Measurements from ENCODE around the gene PNP.

The PNP gene

GRCh38 chr14:20516921-20517320 lies 47.7 kb downstream of the PNP start:
- Histone ChIP-seq H3K4me3 (ENCODE audit: low read length) (no peak overlapping the region), H2AFZ (ENCODE audit: low read depth, low read length) (no peak overlapping the region), H4K20me1 (ENCODE audit: insufficient read depth, low read length) (no peaks in the 10 kb centered on the region), H3K4me2 (ENCODE audit: low read length) (no peak overlapping the region), H3K79me2 (ENCODE audit: low read length) (no peaks in the 10 kb centered on the region), H3K27ac (ENCODE audit: low read length) (no peak overlapping the region), H3K27me3 (ENCODE audit: low read depth, low read length) (peaks cover 12% of the 10 kb centered on the region), H3K9ac (ENCODE audit: low read length) (no peak overlapping the region), H3K36me3 (replicated peaks; ENCODE audit: low read depth, low read length) (no peaks in the 10 kb centered on the region), H3K4me1 (ENCODE audit: low read length) (peaks cover 7% of the 10 kb centered on the region; the same call in 1 of the 2 replicates), H3K9me3 (ENCODE audit: insufficient read depth, low read length) (no peaks in the 10 kb centered on the region)
- no peak for TF ChIP-seq EZH2phosphoT487 (IDR thresholded peaks at IDR 0.05; ENCODE audit: low read depth)
- TF ChIP-seq, protein P1, sequence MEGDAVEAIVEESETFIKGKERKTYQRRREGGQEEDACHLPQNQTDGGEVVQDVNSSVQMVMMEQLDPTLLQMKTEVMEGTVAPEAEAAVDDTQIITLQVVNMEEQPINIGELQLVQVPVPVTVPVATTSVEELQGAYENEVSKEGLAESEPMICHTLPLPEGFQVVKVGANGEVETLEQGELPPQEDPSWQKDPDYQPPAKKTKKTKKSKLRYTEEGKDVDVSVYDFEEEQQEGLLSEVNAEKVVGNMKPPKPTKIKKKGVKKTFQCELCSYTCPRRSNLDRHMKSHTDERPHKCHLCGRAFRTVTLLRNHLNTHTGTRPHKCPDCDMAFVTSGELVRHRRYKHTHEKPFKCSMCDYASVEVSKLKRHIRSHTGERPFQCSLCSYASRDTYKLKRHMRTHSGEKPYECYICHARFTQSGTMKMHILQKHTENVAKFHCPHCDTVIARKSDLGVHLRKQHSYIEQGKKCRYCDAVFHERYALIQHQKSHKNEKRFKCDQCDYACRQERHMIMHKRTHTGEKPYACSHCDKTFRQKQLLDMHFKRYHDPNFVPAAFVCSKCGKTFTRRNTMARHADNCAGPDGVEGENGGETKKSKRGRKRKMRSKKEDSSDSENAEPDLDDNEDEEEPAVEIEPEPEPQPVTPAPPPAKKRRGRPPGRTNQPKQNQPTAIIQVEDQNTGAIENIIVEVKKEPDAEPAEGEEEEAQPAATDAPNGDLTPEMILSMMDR (IDR thresholded peaks at IDR 0.05; ENCODE audit: low read depth, low read length), result no peak

DNA sequence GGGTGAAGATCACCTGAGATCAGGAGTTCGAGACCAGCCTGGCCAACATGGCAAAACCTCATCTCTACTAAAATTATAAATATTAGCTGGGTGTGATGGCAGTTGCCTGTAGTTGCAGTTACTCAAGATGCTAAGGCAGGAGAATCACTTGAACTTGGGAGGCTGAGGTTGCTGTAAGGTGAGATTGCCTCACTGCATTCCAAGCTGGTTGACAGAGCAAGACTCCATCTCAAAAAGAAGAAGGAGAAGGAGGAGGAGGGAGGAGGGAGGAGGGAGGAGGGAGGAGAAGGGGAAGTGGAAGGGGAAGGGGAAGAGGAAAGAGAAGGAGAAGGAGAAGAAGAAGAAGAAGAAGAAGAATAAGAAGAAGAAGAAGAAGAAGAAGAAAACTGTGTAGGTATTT lies 53.1 kb downstream of the PNP start:
- Histone ChIP-seq H4K20me1 (ENCODE audit: insufficient read depth, low read length) (no peaks in the 10 kb centered on the region), H3K9ac (ENCODE audit: low read length) (no peak overlapping the region), H3K9me3 (ENCODE audit: insufficient read depth, low read length) (no peaks in the 10 kb centered on the region), H3K36me3 (replicated peaks; ENCODE audit: low read depth, low read length) (no peaks in the 10 kb centered on the region), H2AFZ (ENCODE audit: low read depth, low read length) (no peak overlapping the region), H3K4me3 (ENCODE audit: low read length) (no peak overlapping the region), H3K27ac (ENCODE audit: low read length) (no peak overlapping the region), H3K4me1 (ENCODE audit: low read length) (no peaks in the 10 kb centered on the region), H3K4me2 (ENCODE audit: low read length) (no peak overlapping the region), H3K79me2 (ENCODE audit: low read length) (no peaks in the 10 kb centered on the region), H3K27me3 (ENCODE audit: low read depth, low read length) (peaks cover 4% of the 10 kb centered on the region; the same call in 1 of the 2 replicates)
- no peak for TF ChIP-seq EZH2phosphoT487 (IDR thresholded peaks at IDR 0.05; ENCODE audit: low read depth)
- TF ChIP-seq, protein P1 (IDR thresholded peaks at IDR 0.05; ENCODE audit: low read depth, low read length), result no peak

DNA sequence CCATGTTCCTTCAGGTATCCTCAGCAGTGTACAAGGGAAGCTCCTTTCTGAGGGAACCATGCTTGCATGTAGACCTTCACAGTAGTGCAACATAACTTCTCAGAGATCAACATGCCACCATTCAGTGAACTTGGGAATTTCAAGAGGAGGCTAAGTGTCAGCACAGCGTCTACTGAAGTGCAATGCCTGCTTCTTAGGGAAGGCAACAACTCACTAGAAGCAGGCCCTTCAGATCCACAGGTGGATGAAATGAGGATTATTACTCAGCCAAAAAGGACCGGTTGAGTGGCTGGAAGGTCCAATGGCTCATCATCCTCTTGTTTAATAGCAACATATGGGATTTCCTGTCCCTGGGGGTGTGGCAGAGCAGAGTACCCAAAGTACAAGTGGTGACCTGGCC lies 54.8 kb downstream of the PNP start:
- no peaks in the 10 kb centered on the region for H3K79me2 ChIP-seq (ENCODE audit: low read length)
- H3K27me3 ChIP-seq (ENCODE audit: low read depth, low read length), result peaks cover 18% of the 10 kb centered on the region
- H3K9me3 ChIP-seq (ENCODE audit: insufficient read depth, low read length), result no peaks in the 10 kb centered on the region
- H2AFZ ChIP-seq (ENCODE audit: low read depth, low read length), result no peak overlapping the region
- H3K4me2 ChIP-seq (ENCODE audit: low read length), result no peak overlapping the region
- TF ChIP-seq, protein P1 (IDR thresholded peaks at IDR 0.05; ENCODE audit: low read depth, low read length), result no peak
- TF ChIP-seq EZH2phosphoT487 (IDR thresholded peaks at IDR 0.05; ENCODE audit: low read depth), result no peak
- H3K27ac ChIP-seq (ENCODE audit: low read length), result no peak overlapping the region
- no peak overlapping the region for H3K4me3 ChIP-seq (ENCODE audit: low read length)
- no peak overlapping the region for H3K9ac ChIP-seq (ENCODE audit: low read length)
- no peaks in the 10 kb centered on the region for H3K36me3 ChIP-seq (replicated peaks; ENCODE audit: low read depth, low read length)
- H4K20me1 ChIP-seq (ENCODE audit: insufficient read depth, low read length), result no peaks in the 10 kb centered on the region
- no peaks in the 10 kb centered on the region for H3K4me1 ChIP-seq (ENCODE audit: low read length)

Measured in OCI-LY3 (cell line).